Common myeloid progenitor, CD34-positive (primary cell): ENCODE results near the gene ABHD10.

ENCODE experiments used
- CTCF ChIA-PET: fragments of 350-600 bp; sonication (Branson Sonifier 250); formaldehyde crosslinking; loops from one replicate; lab custom pipeline; 2021; ENCODE audit warnings: antibody characterized with exemption; lab: Charles Lee
- POLR2A ChIA-PET: fragments of 350-600 bp; sonication (Branson Sonifier 250); formaldehyde crosslinking; loops from one replicate; lab custom pipeline; 2021; ENCODE audit warnings: antibody characterized with exemption; lab: Charles Lee
- DNase-seq, 3 donors: peaks; one replicate each; pipeline versions ENCODE4 v3.0.0 to v3.0.0-alpha.2; 2013
- H3K27ac ChIP-seq, 2 experiments: 1 replicate in 1 of 2; 2 replicates in 1 of 2; pipeline ENCODE4 v1.7.0; 2013; ENCODE audit warnings: inconsistent platforms in 2 of 2, low read length in 2 of 2, mild to moderate bottlenecking in 2 of 2, low read depth in 1 of 2, moderate library complexity in 1 of 2; ENCODE audit not compliant: severe bottlenecking in 2 of 2, insufficient read depth in 1 of 2, poor library complexity in 1 of 2
- H3K27me3 ChIP-seq, 5 experiments: replicated peaks in 2 of 5; 1 replicate in 3 of 5; 2 replicates in 2 of 5; pipeline versions ENCODE4 v1.6.1 to v1.7.0; 2013; ENCODE audit warnings: low read length in 4 of 5, mild to moderate bottlenecking in 2 of 5, moderate library complexity in 2 of 5, inconsistent platforms in 1 of 5; ENCODE audit not compliant: insufficient read depth in 5 of 5, control insufficient read depth in 4 of 5
- H3K36me3 ChIP-seq, 4 experiments: 1 replicate in 2 of 4; 2 replicates in 2 of 4; pipeline versions ENCODE4 v1.6.1 to v1.7.0; 2013; ENCODE audit warnings: low read length in 3 of 4, control low read depth in 1 of 4, mild to moderate bottlenecking in 1 of 4; ENCODE audit not compliant: control insufficient read depth in 4 of 4, insufficient read depth in 4 of 4
- H3K4me1 ChIP-seq, 4 experiments: 1 replicate in 3 of 4; 2 replicates in 1 of 4; pipeline versions ENCODE4 v1.6.1 to v1.7.1; 2013; ENCODE audit warnings: low read length in 3 of 4, mild to moderate bottlenecking in 3 of 4, control low read depth in 1 of 4, inconsistent platforms in 1 of 4, moderate library complexity in 1 of 4; ENCODE audit not compliant: control insufficient read depth in 4 of 4, insufficient read depth in 4 of 4; ENCODE audit errors: control extremely low read depth in 1 of 4
- H3K4me3 ChIP-seq, 7 experiments: 1 replicate in 4 of 7; 2 replicates in 3 of 7; pipeline versions ENCODE4 v1.5.1 to v1.7.0; 2013; ENCODE audit warnings: mild to moderate bottlenecking in 7 of 7, low read length in 6 of 7, moderate library complexity in 6 of 7, inconsistent platforms in 2 of 7, low read depth in 2 of 7, control low read depth in 1 of 7; ENCODE audit not compliant: insufficient read depth in 4 of 7, control insufficient read depth in 1 of 7; ENCODE audit errors: extremely low read depth in 1 of 7
- H3K9me3 ChIP-seq, 5 experiments: 1 replicate in 4 of 5; 2 replicates in 1 of 5; pipeline versions ENCODE4 v1.6.1 to v1.7.1; 2013; ENCODE audit warnings: low read length in 4 of 5, mild to moderate bottlenecking in 2 of 5, inconsistent platforms in 1 of 5, low read depth in 1 of 5, moderate library complexity in 1 of 5; ENCODE audit not compliant: control insufficient read depth in 4 of 5, insufficient read depth in 2 of 5; ENCODE audit errors: control extremely low read depth in 1 of 5
- WGBS: methylation state at CpG from one replicate; pipeline ENCODE4 v1.1.5; 2013; ENCODE audit not compliant: insufficient coverage; 5-methylcytosine and 5-hydroxymethylcytosine counted together

The ABHD10 gene

DNA sequence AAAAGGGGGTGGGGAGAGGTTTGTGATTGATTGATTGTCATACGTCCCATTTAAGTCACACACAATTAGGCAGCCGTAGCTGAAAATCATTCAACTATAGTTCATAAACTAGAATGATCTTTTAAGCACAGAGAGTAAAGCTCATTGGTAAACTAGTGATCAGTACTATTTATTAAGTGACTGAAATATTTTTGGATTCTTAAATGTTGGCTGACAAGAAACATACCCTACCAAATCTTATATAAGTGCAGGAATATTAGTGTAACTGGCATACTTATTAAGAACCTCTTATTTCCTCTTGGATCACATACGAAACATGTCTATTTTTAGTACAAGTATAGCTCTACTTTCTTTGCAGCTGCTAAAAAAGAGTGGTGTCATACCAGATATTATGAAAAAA is 8.4 kb upstream of the ABHD10 start:
- POLR2A ChIA-PET, result no interaction called here
- DNase-seq, result no peak
- CTCF ChIA-PET, result interaction anchor here (0.9 to 15.6 kb wide), 11 partner anchors 9 to 277 kb away, joined by 3 to 204 read pairs (median 4); partner anchors contain the start of gene ABHD10
- WGBS, result no CpG with 5 or more reads among the region's 3 CpGs
- Histone ChIP-seq H3K4me1 (peaks cover 0 to 8% (median 4%) of the 10 kb centered on the region in 4 experiments), H3K9me3 (no peaks in the 10 kb centered on the region), H3K4me3 (no peak overlapping the region), H3K27ac (no peak overlapping the region), H3K36me3 (peaks cover 0 to 2% (median 0%) of the 10 kb centered on the region in 4 experiments), H3K27me3 (no peaks in the 10 kb centered on the region)

DNA sequence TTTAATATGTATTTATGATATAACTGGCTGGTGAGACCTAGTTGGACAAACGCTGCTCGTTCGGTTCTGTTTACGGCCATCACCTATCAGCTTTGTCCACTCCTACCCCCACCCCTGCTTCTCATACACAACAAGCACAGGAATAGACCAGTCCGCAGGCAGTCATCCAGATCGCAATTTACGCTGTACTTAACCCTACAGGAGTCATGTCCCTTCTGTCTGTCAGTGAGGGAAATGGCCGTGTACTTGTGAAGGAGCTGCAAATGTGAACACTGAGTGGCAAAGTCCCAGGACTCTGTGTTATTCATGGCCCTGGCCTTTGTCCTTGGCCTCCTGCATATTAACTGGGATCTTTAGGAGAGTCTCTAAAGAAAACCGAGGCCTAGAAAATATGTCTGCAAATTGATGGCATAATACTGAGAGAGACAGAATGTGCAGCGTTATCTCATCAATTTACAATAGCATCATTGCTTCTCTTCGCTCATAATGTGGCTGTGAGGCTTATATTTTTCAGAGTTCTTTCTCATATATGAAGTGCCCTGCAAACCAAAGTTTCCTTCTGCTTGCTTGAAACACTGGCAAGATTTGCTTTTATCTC is 7.2 kb upstream of the ABHD10 start:
- Histone ChIP-seq H3K4me3 (no peak overlapping the region), H3K36me3 (peaks cover 0 to 2% (median 0%) of the 10 kb centered on the region in 4 experiments), H3K27ac (no peak overlapping the region), H3K4me1 (peaks cover 0 to 8% (median 4%) of the 10 kb centered on the region in 4 experiments), H3K27me3 (no peaks in the 10 kb centered on the region), H3K9me3 (no peaks in the 10 kb centered on the region)
- ChIA-PET POLR2A (no interaction called here), CTCF (interaction anchor here (0.9 to 15.6 kb wide), 5 partner anchors 7 to 254 kb away, joined by 3 to 204 read pairs (median 5); partner anchors contain the start of gene ABHD10)
- 100% methylated on average over 5 of the region's 11 CpGs for WGBS
- no peak for DNase-seq

DNA sequence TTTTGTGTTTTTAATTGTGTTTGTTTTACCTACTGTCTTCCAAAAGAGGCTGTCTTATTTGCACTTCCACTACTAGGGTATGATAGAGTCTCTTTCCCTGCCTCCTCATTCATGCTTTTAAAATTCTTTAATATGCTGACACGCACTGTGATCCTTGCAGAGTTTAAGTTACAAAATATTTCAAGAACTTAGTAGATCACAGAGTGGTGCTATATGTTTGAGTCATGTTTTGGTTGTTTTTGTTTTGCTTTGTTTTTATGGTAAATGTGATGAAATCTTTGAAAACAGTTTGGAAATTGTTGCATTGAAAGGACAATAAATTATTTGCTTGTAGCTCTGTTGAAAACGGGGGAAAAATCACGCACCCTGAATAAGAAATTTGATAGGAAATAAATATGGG is 5.9 kb upstream of the ABHD10 start:
- POLR2A ChIA-PET, result no interaction called here
- WGBS, result no CpG with 5 or more reads among the region's 3 CpGs
- H3K4me3 ChIP-seq, result no peak overlapping the region
- no peaks in the 10 kb centered on the region for H3K9me3 ChIP-seq
- CTCF ChIA-PET, result interaction anchor here (15.6 kb wide), 1 partner anchor 255 kb away, joined by 204 read pairs; no protein-coding TSS in a partner anchor
- no peaks in the 10 kb centered on the region for H3K27me3 ChIP-seq
- H3K36me3 ChIP-seq, result peaks cover 0 to 2% (median 0%) of the 10 kb centered on the region in 4 experiments
- no peak for DNase-seq
- no peak overlapping the region for H3K27ac ChIP-seq
- H3K4me1 ChIP-seq, result no peaks in the 10 kb centered on the region

DNA sequence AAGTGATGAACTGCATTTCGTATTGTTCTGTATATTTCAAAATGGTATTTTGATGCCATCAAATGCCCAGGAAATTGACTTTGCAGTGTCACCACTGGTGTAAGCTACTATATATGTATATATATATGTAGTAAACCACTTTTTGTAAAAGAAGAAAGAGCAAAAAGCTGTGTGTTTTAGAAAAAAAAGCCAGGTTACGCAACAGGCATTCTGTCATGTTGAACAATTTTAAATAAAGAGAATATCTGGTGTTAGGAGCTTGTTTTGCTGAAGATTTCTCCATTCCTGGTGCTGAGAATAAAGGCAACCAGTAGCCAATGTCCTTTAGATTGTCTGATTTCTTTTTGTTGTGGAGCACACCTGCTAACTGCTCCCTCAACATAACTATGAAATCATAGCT is 3.7 kb upstream of the ABHD10 start:
- Histone ChIP-seq H3K36me3 (no peaks in the 10 kb centered on the region), H3K27ac (no peak overlapping the region), H3K27me3 (no peaks in the 10 kb centered on the region), H3K4me3 (no peak overlapping the region), H3K4me1 (peaks cover 0 to 10% (median 4%) of the 10 kb centered on the region in 4 experiments), H3K9me3 (no peaks in the 10 kb centered on the region)
- CTCF ChIA-PET, result interaction anchor here (0.7 to 1.9 kb wide), 10 partner anchors 12 to 307 kb away, joined by 3 to 5 read pairs (median 4); no protein-coding TSS in a partner anchor
- 80% methylated on average over 1 of the region's 2 CpGs for WGBS
- no peak for DNase-seq
- POLR2A ChIA-PET, result no interaction called here

DNA sequence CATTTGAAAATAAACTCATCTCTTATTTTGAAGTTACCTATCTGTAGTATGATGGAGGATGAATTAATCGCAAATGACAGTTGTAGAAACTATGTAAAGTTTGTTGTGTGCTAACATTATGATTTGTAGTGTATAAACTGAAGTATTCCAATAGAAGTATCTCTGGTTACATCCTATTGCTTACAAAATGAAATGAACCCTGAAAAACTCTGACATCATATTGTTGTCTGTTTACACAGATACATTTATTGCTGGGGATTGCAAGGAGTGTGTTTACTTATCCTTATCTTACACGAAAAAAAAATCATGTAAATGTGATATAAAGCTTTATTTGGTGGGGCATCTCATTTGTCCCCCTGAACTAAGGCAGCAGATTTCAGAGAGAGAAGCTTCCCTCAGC is 2.6 kb upstream of the ABHD10 start:
- Histone ChIP-seq H3K36me3 (no peaks in the 10 kb centered on the region), H3K27me3 (no peaks in the 10 kb centered on the region), H3K4me1 (peaks cover 4 to 20% (median 8%) of the 10 kb centered on the region in 4 experiments), H3K4me3 (no peak overlapping the region), H3K9me3 (no peaks in the 10 kb centered on the region), H3K27ac (no peak overlapping the region)
- WGBS, result 100% methylated on average over 1 of the region's 2 CpGs
- CTCF ChIA-PET, result interaction anchor here (1.2 kb wide), 2 partner anchors 10 to 13 kb away, joined by 3 to 4 read pairs; no protein-coding TSS in a partner anchor
- POLR2A ChIA-PET, result no interaction called here
- no peak for DNase-seq

DNA sequence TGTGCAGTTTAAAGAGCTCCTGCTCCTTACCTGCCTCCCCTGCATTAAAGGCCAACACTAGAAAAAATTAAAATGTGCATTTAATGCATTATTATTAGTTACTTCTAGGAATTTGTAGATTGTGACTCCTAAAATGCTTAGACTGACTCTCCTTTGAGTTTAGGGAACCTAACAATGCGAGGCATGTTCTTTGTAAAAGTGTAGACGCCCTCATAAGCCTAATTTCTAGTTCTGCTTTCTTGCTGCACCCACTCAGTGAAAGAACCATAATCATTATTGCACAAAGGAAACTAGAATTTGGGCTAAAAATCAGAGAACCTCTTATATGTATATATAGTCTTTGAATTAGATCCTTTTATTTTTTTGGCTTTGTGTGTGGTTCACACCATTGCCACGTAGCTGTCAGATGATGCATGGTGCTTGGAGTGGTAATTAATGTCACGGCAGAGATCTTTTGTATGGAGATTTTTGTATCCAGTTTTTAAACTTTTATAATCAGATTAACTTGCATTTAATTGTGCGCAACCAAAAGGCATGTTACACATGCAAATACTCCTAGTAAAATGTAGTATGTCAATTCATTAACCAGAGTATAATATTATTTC is 710 bp downstream of the ABHD10 start:
- Histone ChIP-seq H3K27me3 (no peaks in the 10 kb centered on the region), H3K27ac (peak overlapping the region; percentile 52 to 85), H3K9me3 (no peaks in the 10 kb centered on the region), H3K4me1 (peaks cover 5 to 36% (median 13%) of the 10 kb centered on the region in 4 experiments), H3K36me3 (peaks cover 0 to 8% (median 4%) of the 10 kb centered on the region in 4 experiments), H3K4me3 (peak overlapping the region; percentile 48 to 98 (median 93))
- DNase-seq, result peak; percentile 36 to 87 (median 80)
- ChIA-PET CTCF (interaction anchor here (0.9 to 2.8 kb wide), 7 partner anchors 9 to 287 kb away, joined by 3 to 28 read pairs (median 5); no protein-coding TSS in a partner anchor), POLR2A (interaction anchor here (0.6 kb wide), 1 partner anchor 583 kb away, joined by 4 read pairs; no protein-coding TSS in a partner anchor)
- whole genome bisulfite sequencing, result no CpG with 5 or more reads among the region's 5 CpGs
